A549 (cell line): ENCODE measurements around the gene WDR70. TPM values are rescaled to one million over a fixed set of nuclear protein-coding genes. Genes with fewer than 3 reads are reported as not detected.

ENCODE experiments used
- ATAC-seq, 2 experiments: fragments of 200-7000 bp in 1 of 2; fragments of >200 bp in 1 of 2; cut with Nextera tagmentation in 1 of 2; cut with Tn5 transposase in 1 of 2; 3 replicates each; pipeline versions ENCODE4 v1.8.0 to v1.9.1; 2018 to 2020; ENCODE audit warnings: mild to moderate bottlenecking in 1 of 2, moderate library complexity in 1 of 2
- CTCF ChIA-PET: fragments of 300-600 bp; sonication (Branson Sonifier 250); formaldehyde crosslinking; extraction: SDS; loops from one replicate; lab custom pipeline; 2021; ENCODE audit warnings: antibody characterized with exemption, inconsistent platforms; lab: Yijun Ruan, JAX
- POLR2A ChIA-PET: fragments of 350-600 bp; formaldehyde crosslinking; extraction: SDS; loops from one replicate; lab custom pipeline; 2021; ENCODE audit warnings: antibody characterized with exemption, inconsistent platforms; lab: Yijun Ruan, JAX
- DNase-seq, 2 experiments: peaks; one replicate each; pipeline versions ENCODE4 v3.0.0 to v3.0.0-alpha.2; 2011 to 2016; ENCODE audit warnings: low read depth in 1 of 2, low spot score in 1 of 2
- FAIRE-seq: peaks from 2 replicates; lab custom pipeline; 2011; peaks lifted over from hg19 to GRCh38; lab: Jason Lieb, UNC
- H3K27ac ChIP-seq, 2 experiments: fragments of >200 bp; sonication (Bioruptor Twin); formaldehyde crosslinking; 3 replicates each; pipeline ENCODE4 v1.5.1; 2016 to 2017
- H3K4me1 ChIP-seq: fragments of >200 bp; sonication (Bioruptor Twin); formaldehyde crosslinking; 3 replicates; pipeline ENCODE4 v1.6.1; 2016
- H3K4me2 ChIP-seq: fragments of >200 bp; sonication (Bioruptor Twin); formaldehyde crosslinking; 3 replicates; pipeline ENCODE4 v1.6.1; 2016
- H3K4me3 ChIP-seq: fragments of >200 bp; sonication (Bioruptor Twin); formaldehyde crosslinking; 3 replicates; pipeline ENCODE4 v1.5.1; 2016
- H3K9me3 ChIP-seq: fragments of >200 bp; sonication (Bioruptor Twin); formaldehyde crosslinking; 3 replicates; pipeline ENCODE4 v1.6.1; 2016
- BHLHE40 ChIP-seq: IDR thresholded peaks from 2 replicates; pipeline ENCODE4 v1.6.1; 2012; ENCODE audit warnings: low read depth, low read length, inconsistent platforms
- CBX2 ChIP-seq: fragments of 200-600 bp; sonication (generic); IDR thresholded peaks from 2 replicates; pipeline ENCODE4 v1.6.1; 2016; ENCODE audit warnings: low read depth, mild to moderate bottlenecking, borderline replicate concordance
- CBX8 ChIP-seq: fragments of 200-600 bp; sonication (generic); IDR thresholded peaks from 2 replicates; pipeline ENCODE4 v1.6.1; 2016
- CEBPB ChIP-seq, 2 experiments: fragments of >200 bp in 1 of 2; sonication (Bioruptor Twin) in 1 of 2; formaldehyde crosslinking in 1 of 2; IDR thresholded peaks; 2 replicates each; pipeline ENCODE4 v1.6.1; 2012 to 2016
- CHD2 ChIP-seq: fragments of 150-350 bp; IDR thresholded peaks from 2 replicates; pipeline ENCODE4 v1.6.1; 2014; ENCODE audit warnings: low read length; ENCODE audit not compliant: partially characterized antibody
- CHD4 ChIP-seq: fragments of 200-600 bp; sonication (generic); IDR thresholded peaks from 2 replicates; pipeline ENCODE4 v1.6.1; 2016; ENCODE audit warnings: antibody characterized with exemption, mild to moderate bottlenecking, borderline replicate concordance
- EP300 ChIP-seq, 2 experiments: fragments of >200 bp; sonication (Bioruptor Twin); formaldehyde crosslinking; IDR thresholded peaks; 2 replicates in 1 of 2; 3 replicates in 1 of 2; pipeline ENCODE4 v1.6.1; 2016 to 2017
- FOSB ChIP-seq: fragments of 250-450 bp; sonication (Bioruptor Pico); IDR thresholded peaks from 2 replicates; pipeline ENCODE4 v1.5.0; 2020; ENCODE audit warnings: mild to moderate bottlenecking, moderate library complexity
- FOXS1 ChIP-seq: fragments of 250-450 bp; sonication (Bioruptor Pico); IDR thresholded peaks from 2 replicates; pipeline ENCODE4 v1.5.0; 2020; ENCODE audit warnings: mild to moderate bottlenecking, moderate library complexity
- GATA3 ChIP-seq: IDR thresholded peaks from 2 replicates; pipeline ENCODE4 v1.6.1; 2012; ENCODE audit warnings: borderline replicate concordance
- HDAC2 ChIP-seq: fragments of 200-600 bp; sonication (generic); IDR thresholded peaks from 2 replicates; pipeline ENCODE4 v1.6.1; 2016
- HEYL ChIP-seq: fragments of 250-450 bp; sonication (Bioruptor Pico); IDR thresholded peaks from 2 replicates; pipeline ENCODE4 v1.8.0; 2021; ENCODE audit warnings: mild to moderate bottlenecking, moderate library complexity
- HOXB5 ChIP-seq: fragments of 250-450 bp; sonication (Bioruptor Pico); IDR thresholded peaks from 2 replicates; pipeline ENCODE4 v1.5.0; 2020; ENCODE audit warnings: mild to moderate bottlenecking, moderate library complexity
- JUNB ChIP-seq: fragments of >200 bp; sonication (Bioruptor Twin); formaldehyde crosslinking; IDR thresholded peaks from 2 replicates; pipeline ENCODE4 v1.6.1; 2016
- MYC ChIP-seq: IDR thresholded peaks from 2 replicates; pipeline ENCODE4 v1.6.1; 2012; ENCODE audit warnings: mild to moderate bottlenecking, inconsistent platforms, low read length, improper control_type of control experiment, borderline replicate concordance
- NFE2L2 ChIP-seq: fragments of 150-350 bp; conservative IDR thresholded peaks from 2 replicates; pipeline ENCODE4 v1.6.1; 2014; ENCODE audit warnings: low read length
- NPAS2 ChIP-seq: fragments of 250-450 bp; sonication (Bioruptor Pico); IDR thresholded peaks from 2 replicates; pipeline ENCODE4 v1.8.0; 2022; ENCODE audit warnings: mild to moderate bottlenecking, moderate library complexity, borderline replicate concordance
- NR3C1 ChIP-seq: fragments of >200 bp; sonication (Bioruptor Twin); formaldehyde crosslinking; IDR thresholded peaks from 3 replicates; pipeline ENCODE4 v1.6.1; 2017
- PHF8 ChIP-seq: fragments of 200-600 bp; sonication (generic); IDR thresholded peaks from 2 replicates; pipeline ENCODE4 v1.6.1; 2016; ENCODE audit warnings: low read depth, mild to moderate bottlenecking, antibody characterized with exemption, moderate library complexity, borderline replicate concordance
- SMC3 ChIP-seq: fragments of >200 bp; sonication (Bioruptor Twin); formaldehyde crosslinking; IDR thresholded peaks from 3 replicates; pipeline ENCODE4 v1.6.1; 2018; ENCODE audit warnings: inconsistent platforms
- TFCP2L1 ChIP-seq: fragments of 250-450 bp; sonication (Bioruptor Pico); IDR thresholded peaks from 2 replicates; pipeline ENCODE4 v1.5.0; 2021; ENCODE audit warnings: mild to moderate bottlenecking
- ZC3H11A ChIP-seq: fragments of 450-650 bp; IDR thresholded peaks from 2 replicates; pipeline ENCODE4 v1.6.1; 2014; ENCODE audit warnings: antibody characterized with exemption, mild to moderate bottlenecking
- ZNF302 ChIP-seq: fragments of 250-450 bp; sonication (Bioruptor Pico); IDR thresholded peaks from 2 replicates; pipeline ENCODE4 v1.9.0; 2021; ENCODE audit warnings: inconsistent platforms, mild to moderate bottlenecking, moderate library complexity
- ZSCAN20 ChIP-seq: fragments of 250-450 bp; sonication (Bioruptor Pico); IDR thresholded peaks from 2 replicates; pipeline ENCODE4 v1.8.0; 2022; ENCODE audit warnings: mild to moderate bottlenecking, moderate library complexity
- WGBS: methylation state at CpG from one replicate; pipeline ENCODE4 v1.1.6; 2017; ENCODE audit errors: missing lambda C conversion rate; 5-methylcytosine and 5-hydroxymethylcytosine counted together
- polyA plus RNA-seq, 4 experiments: library from polyadenylated mRNA; depleted of rRNA in 3 of 4; stranded (reverse); fragments of >200 nt; fragmentation: RNase III in 1 of 4; extraction: RNeasy Plus Mini Kit Qiagen cat#74134 plus additional on column Dnase treatment in 1 of 4; gene quantifications; 2 replicates in 3 of 4; 3 replicates in 1 of 4; pipeline ENCODE4 v1.2.3, GENCODE V29; 2011 to 2017
- TF ChIP-seq, protein P1 (sequence below): fragments of 450-650 bp; IDR thresholded peaks from 2 replicates; pipeline ENCODE4 v1.6.1; 2014; ENCODE audit warnings: antibody characterized with exemption

Gene WDR70
- polyA plus RNA-seq, 2 of the 4 experiments (the other 2 are of a cell fraction), result 13.8 to 28.8 TPM

DNA sequence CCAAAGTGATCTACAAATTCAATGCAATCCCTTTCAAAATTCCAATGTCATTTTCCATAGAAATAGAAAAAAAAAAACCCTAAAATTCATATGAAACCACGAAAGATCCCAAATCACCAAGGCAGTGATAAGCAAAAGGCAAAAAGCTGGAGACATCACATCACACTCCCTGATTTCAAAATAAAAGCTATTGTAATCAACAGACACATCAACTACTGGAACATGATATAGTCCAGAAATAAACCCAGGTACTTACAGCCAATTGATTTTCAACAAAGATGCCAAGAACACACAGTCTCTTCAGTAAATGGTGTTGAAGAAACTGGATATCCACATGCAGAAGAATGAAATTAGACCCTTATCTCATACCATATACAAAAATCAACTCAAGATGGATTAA, 224.0 kb downstream of the WDR70 start:
- H3K27ac ChIP-seq, result no peak overlapping the region
- FAIRE-seq, result no peak
- CTCF ChIA-PET, result interaction anchor here (1.0 kb wide), 1 partner anchor 124 kb away, joined by 3 read pairs; no protein-coding TSS in a partner anchor

DNA sequence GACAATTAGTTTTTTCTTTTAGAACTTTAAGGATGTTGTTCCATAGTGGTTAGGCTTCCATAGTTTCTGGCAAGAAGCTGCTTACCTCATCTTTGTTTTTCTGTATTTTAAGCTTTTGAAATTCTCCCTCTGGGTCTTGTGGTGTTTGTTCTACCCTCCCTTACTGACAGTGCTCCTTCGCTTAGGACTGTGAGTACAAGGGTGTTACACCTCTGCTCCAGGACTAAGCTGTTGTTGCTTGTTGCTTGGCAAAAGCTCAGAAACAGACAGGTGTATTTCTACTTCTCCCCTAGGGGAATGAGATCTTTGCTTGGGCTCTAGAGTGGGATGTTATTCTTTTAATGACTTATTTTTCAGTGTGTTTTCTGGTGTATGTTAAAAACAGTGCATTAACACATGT, 225.2 kb downstream of the WDR70 start:
- TF ChIP-seq PHF8, result no peak
- ATAC-seq (no peak), DNase-seq (no peak), FAIRE-seq (no peak)
- WGBS, result 79% methylated on average over 1 of the region's 1 CpG
- Histone ChIP-seq H3K27ac (no peak overlapping the region), H3K4me1 (no peaks in the 10 kb centered on the region), H3K4me3 (no peak overlapping the region), H3K9me3 (no peaks in the 10 kb centered on the region), H3K4me2 (no peak overlapping the region)
- ChIA-PET CTCF (no interaction called here), POLR2A (no interaction called here)

More for the DNA sequence above, 224.0 kb downstream of the WDR70 start:
- DNase-seq (no peak), ATAC-seq (no peak)
- H3K4me2 ChIP-seq, result no peak overlapping the region
- no peaks in the 10 kb centered on the region for H3K9me3 ChIP-seq
- H3K4me3 ChIP-seq, result no peak overlapping the region
- no peaks in the 10 kb centered on the region for H3K4me1 ChIP-seq
- no peak for TF ChIP-seq HEYL (CRISPR knock-in tag)
- TF ChIP-seq ZSCAN20 (CRISPR knock-in tag), result no peak
- no peak for TF ChIP-seq SMC3
- TF ChIP-seq FOXS1 (CRISPR knock-in tag), result no peak
- TF ChIP-seq MYC, result no peak
- TF ChIP-seq ZC3H11A, result no peak
- no peak for TF ChIP-seq TFCP2L1 (CRISPR knock-in tag)
- no peak for TF ChIP-seq CEBPB (IDR thresholded peaks at IDR 0.05)
- no peak for TF ChIP-seq JUNB
- TF ChIP-seq ZNF302 (CRISPR knock-in tag), result no peak
- no peak for TF ChIP-seq CHD2
- TF ChIP-seq FOSB (CRISPR knock-in tag), result no peak
- TF ChIP-seq CBX8, result no peak
- TF ChIP-seq CHD4, result no peak
- no peak for TF ChIP-seq GATA3
- no peak for TF ChIP-seq BHLHE40
- no peak for TF ChIP-seq NFE2L2
- TF ChIP-seq, protein P1, sequence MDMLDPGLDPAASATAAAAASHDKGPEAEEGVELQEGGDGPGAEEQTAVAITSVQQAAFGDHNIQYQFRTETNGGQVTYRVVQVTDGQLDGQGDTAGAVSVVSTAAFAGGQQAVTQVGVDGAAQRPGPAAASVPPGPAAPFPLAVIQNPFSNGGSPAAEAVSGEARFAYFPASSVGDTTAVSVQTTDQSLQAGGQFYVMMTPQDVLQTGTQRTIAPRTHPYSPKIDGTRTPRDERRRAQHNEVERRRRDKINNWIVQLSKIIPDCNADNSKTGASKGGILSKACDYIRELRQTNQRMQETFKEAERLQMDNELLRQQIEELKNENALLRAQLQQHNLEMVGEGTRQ, result no peak
- 87% methylated on average over 1 of the region's 1 CpG for WGBS
- POLR2A ChIA-PET, result no interaction called here

DNA sequence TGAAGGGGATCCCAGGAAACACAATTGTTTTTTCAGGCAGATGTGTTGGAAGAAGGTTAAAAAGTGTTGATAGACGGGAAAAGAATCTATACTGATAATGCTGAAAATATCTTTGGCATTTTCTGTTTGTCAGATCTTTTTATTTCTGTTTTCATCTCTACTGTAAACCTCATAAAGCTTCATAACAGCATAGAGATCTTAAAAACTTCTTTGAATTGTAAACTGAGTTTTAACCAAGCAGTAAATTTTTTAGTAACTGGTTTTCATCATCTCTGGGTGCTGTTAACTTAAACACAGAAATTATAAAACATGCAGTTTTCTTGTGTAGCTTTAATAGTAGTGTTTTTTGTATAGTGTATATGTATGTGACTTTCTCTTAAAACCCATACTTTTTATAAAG, 227.0 kb downstream of the WDR70 start:
- POLR2A ChIA-PET, result no interaction called here
- WGBS, result 84% methylated on average over 1 of the region's 1 CpG
- TF ChIP-seq EP300 (IDR thresholded peaks at IDR 0.05), result no peak
- TF ChIP-seq NPAS2 (CRISPR knock-in tag), result no peak
- TF ChIP-seq HOXB5 (CRISPR knock-in tag), result no peak
- TF ChIP-seq HDAC2, result no peak
- TF ChIP-seq NR3C1, result no peak
- TF ChIP-seq CBX2, result no peak
- TF ChIP-seq NFE2L2, result no peak
- no peak for TF ChIP-seq ZNF302 (CRISPR knock-in tag)
- TF ChIP-seq, all 56 proteins: peak for 0
- no peak for ATAC-seq
- Histone ChIP-seq H3K4me3 (no peak overlapping the region), H3K27ac (no peak overlapping the region), H3K9me3 (no peaks in the 10 kb centered on the region), H3K4me2 (no peak overlapping the region), H3K4me1 (no peaks in the 10 kb centered on the region)
- CTCF ChIA-PET, result interaction anchor here (0.8 to 1.8 kb wide), 3 partner anchors 10 to 659 kb away, joined by 3 to 4 read pairs (median 3); no protein-coding TSS in a partner anchor
- FAIRE-seq, result peak; percentile 13
- no peak for DNase-seq
